ENCODE results near the gene PRIMA1. TPM values are rescaled to one million over a fixed set of nuclear protein-coding genes. Genes with fewer than 3 reads are reported as not detected.
A peak's percentile ranks its signal among the peaks of the same experiment; 100 is the strongest.
"Not testable (repeated sequence)": the region's sequence is repeated elsewhere in the genome, so short reads cannot be mapped to it uniquely, and the experiment has no call there.

Gene PRIMA1
- total RNA-seq, 2 experiments from 2014 or later: not detected

DNA sequence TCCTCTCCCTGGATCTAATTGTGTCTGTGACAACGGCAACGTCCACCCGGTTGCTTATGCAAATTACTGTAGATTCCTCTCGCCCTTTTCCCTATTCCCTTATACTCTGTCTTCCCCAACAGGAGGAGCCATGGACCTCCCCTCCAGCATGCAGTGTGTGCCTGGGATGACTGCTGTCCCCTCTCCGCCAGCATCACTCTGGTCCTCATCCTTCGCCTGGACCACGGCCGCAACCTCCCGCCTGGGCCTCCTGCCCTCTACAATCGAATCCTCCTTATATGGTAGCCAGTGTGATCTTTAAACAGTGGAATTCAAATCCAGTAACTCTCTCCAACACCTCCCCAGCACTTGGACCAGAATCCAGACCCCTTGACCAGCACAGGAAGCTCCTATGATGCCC, 30.6 kb upstream of the PRIMA1 start:
- intact Hi-C loops (cut with micrococcal nuclease): no loop called here
- Mint-ChIP-seq H3K4me3 (no peak overlapping the region), H3K36me3 (ENCODE audit: low read depth) (no peaks in the 10 kb centered on the region), H3K27me3 (peaks cover 4% of the 10 kb centered on the region), H3K27ac (no peak overlapping the region), H3K9me3 (peaks cover 12% of the 10 kb centered on the region), H3K4me1 (ENCODE audit: low read depth) (no peaks in the 10 kb centered on the region)
- ChIA-PET POLR2A (no interaction called here), CTCF (no interaction called here)
- DNase-seq (no peak), ATAC-seq (no peak)
- TF ChIP-seq, protein P1, sequence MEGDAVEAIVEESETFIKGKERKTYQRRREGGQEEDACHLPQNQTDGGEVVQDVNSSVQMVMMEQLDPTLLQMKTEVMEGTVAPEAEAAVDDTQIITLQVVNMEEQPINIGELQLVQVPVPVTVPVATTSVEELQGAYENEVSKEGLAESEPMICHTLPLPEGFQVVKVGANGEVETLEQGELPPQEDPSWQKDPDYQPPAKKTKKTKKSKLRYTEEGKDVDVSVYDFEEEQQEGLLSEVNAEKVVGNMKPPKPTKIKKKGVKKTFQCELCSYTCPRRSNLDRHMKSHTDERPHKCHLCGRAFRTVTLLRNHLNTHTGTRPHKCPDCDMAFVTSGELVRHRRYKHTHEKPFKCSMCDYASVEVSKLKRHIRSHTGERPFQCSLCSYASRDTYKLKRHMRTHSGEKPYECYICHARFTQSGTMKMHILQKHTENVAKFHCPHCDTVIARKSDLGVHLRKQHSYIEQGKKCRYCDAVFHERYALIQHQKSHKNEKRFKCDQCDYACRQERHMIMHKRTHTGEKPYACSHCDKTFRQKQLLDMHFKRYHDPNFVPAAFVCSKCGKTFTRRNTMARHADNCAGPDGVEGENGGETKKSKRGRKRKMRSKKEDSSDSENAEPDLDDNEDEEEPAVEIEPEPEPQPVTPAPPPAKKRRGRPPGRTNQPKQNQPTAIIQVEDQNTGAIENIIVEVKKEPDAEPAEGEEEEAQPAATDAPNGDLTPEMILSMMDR (IDR thresholded peaks at IDR 0.05): no peak

DNA sequence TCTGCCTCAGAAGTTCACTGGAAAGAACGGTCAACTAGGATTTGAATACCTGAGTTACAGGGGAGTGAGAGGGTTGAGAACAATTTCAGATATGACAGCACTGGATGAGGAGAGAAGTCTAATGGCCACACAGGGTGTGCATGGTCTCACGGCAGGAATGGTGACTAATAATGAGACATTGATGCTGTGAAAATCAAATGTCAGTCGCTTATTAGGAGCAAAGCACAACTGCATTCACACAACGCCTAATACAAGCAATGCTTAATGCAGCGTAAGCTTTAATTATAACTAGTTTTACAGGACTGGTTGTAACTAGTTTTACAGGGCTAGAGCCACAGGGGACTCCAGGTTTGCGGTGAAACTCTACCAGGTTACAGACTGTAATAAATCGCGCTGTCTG, 23.4 kb upstream of the PRIMA1 start:
- H3K36me3 Mint-ChIP-seq (ENCODE audit: low read depth): no peaks in the 10 kb centered on the region
- TF ChIP-seq, protein P1 (IDR thresholded peaks at IDR 0.05): no peak
- ATAC-seq: no peak

DNA sequence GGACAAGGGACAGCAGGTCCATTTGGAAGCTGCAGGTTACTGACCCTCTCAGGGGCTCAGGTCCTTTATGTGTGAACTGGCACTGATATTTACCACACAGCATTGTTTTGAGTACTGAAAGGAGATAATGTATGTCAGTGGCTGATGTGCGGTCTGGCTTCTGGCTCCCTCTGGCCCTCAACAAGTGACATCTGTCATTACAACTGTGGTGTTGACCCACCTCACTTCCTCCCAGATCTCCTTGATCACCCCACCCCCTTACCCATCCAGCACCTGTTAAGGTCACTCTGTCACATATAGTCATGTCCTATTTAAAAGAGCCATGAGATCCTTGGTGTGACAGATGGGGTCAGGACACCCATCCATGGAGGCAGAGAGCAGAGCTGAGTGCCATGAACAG, 22.7 kb upstream of the PRIMA1 start:
- intact Hi-C loops (cut with micrococcal nuclease): no loop called here
- H3K9me3 Mint-ChIP-seq: peaks cover 17% of the 10 kb centered on the region
- H3K27me3 Mint-ChIP-seq: peaks cover 6% of the 10 kb centered on the region
- H3K36me3 Mint-ChIP-seq (ENCODE audit: low read depth): no peaks in the 10 kb centered on the region
- POLR2A ChIA-PET: no interaction called here
- DNase-seq (no peak), ATAC-seq (no peak)
- no peak overlapping the region for H3K4me3 Mint-ChIP-seq
- peaks cover 2% of the 10 kb centered on the region for H3K4me1 Mint-ChIP-seq (ENCODE audit: low read depth)
- TF ChIP-seq, protein P1 (IDR thresholded peaks at IDR 0.05): no peak
- CTCF ChIA-PET: no interaction called here
- H3K27ac Mint-ChIP-seq: no peak overlapping the region

More for the DNA sequence above, 23.4 kb upstream of the PRIMA1 start:
- no peak for DNase-seq
- ChIA-PET POLR2A (no interaction called here), CTCF (no interaction called here)
- peaks cover 17% of the 10 kb centered on the region for H3K9me3 Mint-ChIP-seq
- intact Hi-C loops (cut with micrococcal nuclease): no loop called here
- H3K27ac Mint-ChIP-seq: no peak overlapping the region
- peaks cover 2% of the 10 kb centered on the region for H3K4me1 Mint-ChIP-seq (ENCODE audit: low read depth)
- peaks cover 6% of the 10 kb centered on the region for H3K27me3 Mint-ChIP-seq
- H3K4me3 Mint-ChIP-seq: no peak overlapping the region

DNA sequence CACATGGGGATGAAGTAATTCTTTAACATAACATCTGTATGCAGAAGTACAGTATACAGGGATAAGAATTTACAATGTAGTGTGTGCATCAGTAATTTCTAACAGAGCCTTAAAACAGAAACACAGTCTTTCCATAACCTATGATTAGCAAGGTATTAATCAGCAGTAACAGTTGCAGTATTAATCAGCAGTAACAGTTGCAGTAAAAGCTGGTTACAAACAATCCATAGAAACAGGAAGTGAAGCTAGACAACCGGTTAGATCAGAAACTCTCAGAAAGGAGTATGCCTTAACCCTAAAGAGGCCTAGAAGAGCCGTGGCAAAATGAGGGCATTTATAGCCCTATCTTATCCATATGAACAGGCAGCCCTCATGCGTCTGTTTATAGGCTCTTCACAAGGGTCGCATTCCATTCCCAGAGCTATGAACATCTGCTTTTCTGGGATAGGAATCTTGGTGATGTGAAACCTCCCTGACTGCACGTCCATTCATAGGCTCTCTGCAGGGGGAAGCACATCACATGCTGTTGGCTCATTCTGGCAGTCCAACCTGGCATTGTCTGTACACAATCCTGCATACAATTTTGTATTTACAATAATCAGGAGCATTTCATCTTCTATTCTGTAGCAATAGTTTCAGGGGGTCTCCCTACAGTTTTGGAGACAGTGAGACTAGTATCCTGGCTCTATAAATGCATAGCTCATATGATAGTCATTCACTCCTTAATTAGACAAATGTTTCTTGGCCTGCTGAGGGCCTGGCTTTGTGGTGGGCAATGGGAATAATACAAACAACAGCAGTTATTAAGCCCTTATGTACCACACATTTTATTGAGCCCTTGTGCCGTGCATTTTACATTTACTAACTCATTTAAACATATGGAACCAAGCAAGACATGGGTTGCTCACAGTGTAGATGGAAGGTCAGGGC, 21.5 kb upstream of the PRIMA1 start:
- H3K36me3 Mint-ChIP-seq (ENCODE audit: low read depth); H3K9me3 Mint-ChIP-seq; H3K4me3 Mint-ChIP-seq; CTCF ChIA-PET; H3K27me3 Mint-ChIP-seq; H3K27ac Mint-ChIP-seq; ATAC-seq; POLR2A ChIA-PET; DNase-seq; H3K4me1 Mint-ChIP-seq (ENCODE audit: low read depth); intact Hi-C loops (cut with micrococcal nuclease): not testable (repeated sequence)

DNA sequence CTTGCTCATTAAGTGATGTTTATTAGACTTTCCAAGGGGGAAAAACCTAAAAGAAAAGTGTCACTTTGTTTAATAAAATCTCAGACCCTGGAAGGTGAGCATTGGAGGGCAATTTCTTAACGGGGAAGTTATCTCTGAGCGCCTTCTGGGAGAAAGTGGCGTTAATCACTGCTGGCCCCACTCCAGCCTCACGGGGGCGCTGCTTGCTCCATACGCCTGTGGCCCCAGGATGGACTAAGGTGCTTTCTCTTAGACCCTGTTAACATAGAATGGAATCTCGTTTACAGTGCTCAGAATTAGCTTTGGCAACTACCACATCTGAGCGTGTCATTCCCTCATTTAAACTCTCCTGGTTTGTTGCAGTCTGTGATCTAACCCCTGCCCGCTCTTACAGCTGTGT, 16.4 kb upstream of the PRIMA1 start:
- ChIA-PET POLR2A (no interaction called here), CTCF (no interaction called here)
- no peak for ATAC-seq
- peak; percentile 8 for DNase-seq
- Mint-ChIP-seq H3K9me3 (peaks cover 1% of the 10 kb centered on the region), H3K27me3 (peaks cover 2% of the 10 kb centered on the region), H3K27ac (no peak overlapping the region), H3K4me1 (ENCODE audit: low read depth) (peaks cover 2% of the 10 kb centered on the region), H3K36me3 (ENCODE audit: low read depth) (no peaks in the 10 kb centered on the region), H3K4me3 (no peak overlapping the region)
- TF ChIP-seq, protein P1 (IDR thresholded peaks at IDR 0.05): no peak
- intact Hi-C loops (cut with micrococcal nuclease): no loop called here

Data from activated CD8-positive, alpha-beta T cell treated with anti-CD3 and anti-CD28 coated beads for 36 hours (primary cell).